A549 (cell line): Measurements from ENCODE around the gene TNFAIP2. TPM values are rescaled to one million over a fixed set of nuclear protein-coding genes. Genes with fewer than 3 reads are reported as not detected.
A peak's percentile ranks its signal among the peaks of the same experiment; 100 is the strongest.

Experiments used
- ATAC-seq, 2 experiments: fragments of 200-7000 bp in 1 of 2; fragments of >200 bp in 1 of 2; cut with Nextera tagmentation in 1 of 2; cut with Tn5 transposase in 1 of 2; 3 replicates each; pipeline versions ENCODE4 v1.8.0 to v1.9.1; 2018 to 2020; ENCODE audit warnings: mild to moderate bottlenecking in 1 of 2, moderate library complexity in 1 of 2
- CTCF ChIA-PET: fragments of 300-600 bp; sonication (Branson Sonifier 250); formaldehyde crosslinking; extraction: SDS; loops from one replicate; lab custom pipeline; 2021; ENCODE audit warnings: antibody characterized with exemption, inconsistent platforms; lab: Yijun Ruan, JAX
- POLR2A ChIA-PET: fragments of 350-600 bp; formaldehyde crosslinking; extraction: SDS; loops from one replicate; lab custom pipeline; 2021; ENCODE audit warnings: antibody characterized with exemption, inconsistent platforms; lab: Yijun Ruan, JAX
- DNase-seq, 2 experiments: peaks; one replicate each; pipeline versions ENCODE4 v3.0.0 to v3.0.0-alpha.2; 2011 to 2016; ENCODE audit warnings: low read depth in 1 of 2, low spot score in 1 of 2
- FAIRE-seq: peaks from 2 replicates; lab custom pipeline; 2011; peaks lifted over from hg19 to GRCh38; lab: Jason Lieb, UNC
- H3K27ac ChIP-seq, 2 experiments: fragments of >200 bp; sonication (Bioruptor Twin); formaldehyde crosslinking; 3 replicates each; pipeline ENCODE4 v1.5.1; 2016 to 2017
- H3K4me1 ChIP-seq: fragments of >200 bp; sonication (Bioruptor Twin); formaldehyde crosslinking; 3 replicates; pipeline ENCODE4 v1.6.1; 2016
- H3K4me2 ChIP-seq: fragments of >200 bp; sonication (Bioruptor Twin); formaldehyde crosslinking; 3 replicates; pipeline ENCODE4 v1.6.1; 2016
- H3K4me3 ChIP-seq: fragments of >200 bp; sonication (Bioruptor Twin); formaldehyde crosslinking; 3 replicates; pipeline ENCODE4 v1.5.1; 2016
- H3K9me3 ChIP-seq: fragments of >200 bp; sonication (Bioruptor Twin); formaldehyde crosslinking; 3 replicates; pipeline ENCODE4 v1.6.1; 2016
- BCL3 ChIP-seq: fragments of >200 bp; sonication (Bioruptor Twin); formaldehyde crosslinking; IDR thresholded peaks from 3 replicates; pipeline ENCODE4 v1.6.1; 2016
- BHLHE40 ChIP-seq: IDR thresholded peaks from 2 replicates; pipeline ENCODE4 v1.6.1; 2012; ENCODE audit warnings: low read depth, low read length, inconsistent platforms
- CEBPB ChIP-seq, 2 experiments: fragments of >200 bp in 1 of 2; sonication (Bioruptor Twin) in 1 of 2; formaldehyde crosslinking in 1 of 2; IDR thresholded peaks; 2 replicates each; pipeline ENCODE4 v1.6.1; 2012 to 2016
- CHD4 ChIP-seq: fragments of 200-600 bp; sonication (generic); IDR thresholded peaks from 2 replicates; pipeline ENCODE4 v1.6.1; 2016; ENCODE audit warnings: antibody characterized with exemption, mild to moderate bottlenecking, borderline replicate concordance
- CTCF ChIP-seq: fragments of >200 bp; sonication (Bioruptor Twin); formaldehyde crosslinking; IDR thresholded peaks from 3 replicates; pipeline ENCODE4 v1.5.1; 2016
- E2F6 ChIP-seq: IDR thresholded peaks from 2 replicates; pipeline ENCODE4 v1.6.1; 2012; ENCODE audit warnings: low read depth, borderline replicate concordance
- ELK1 ChIP-seq: fragments of 150-350 bp; IDR thresholded peaks from 2 replicates; pipeline ENCODE4 v1.6.1; 2014; ENCODE audit warnings: low read depth, mild to moderate bottlenecking, low read length
- FOSB ChIP-seq: fragments of 250-450 bp; sonication (Bioruptor Pico); IDR thresholded peaks from 2 replicates; pipeline ENCODE4 v1.5.0; 2020; ENCODE audit warnings: mild to moderate bottlenecking, moderate library complexity
- FOXS1 ChIP-seq: fragments of 250-450 bp; sonication (Bioruptor Pico); IDR thresholded peaks from 2 replicates; pipeline ENCODE4 v1.5.0; 2020; ENCODE audit warnings: mild to moderate bottlenecking, moderate library complexity
- HDAC2 ChIP-seq: fragments of 200-600 bp; sonication (generic); IDR thresholded peaks from 2 replicates; pipeline ENCODE4 v1.6.1; 2016
- HES2 ChIP-seq: fragments of >200 bp; sonication (Bioruptor Twin); formaldehyde crosslinking; IDR thresholded peaks from 2 replicates; pipeline ENCODE4 v1.6.1; 2016
- HOXA7 ChIP-seq: fragments of 250-450 bp; sonication (Bioruptor Pico); IDR thresholded peaks from 2 replicates; pipeline ENCODE4 v1.5.0; 2020; ENCODE audit warnings: mild to moderate bottlenecking, moderate library complexity
- HOXB5 ChIP-seq: fragments of 250-450 bp; sonication (Bioruptor Pico); IDR thresholded peaks from 2 replicates; pipeline ENCODE4 v1.5.0; 2020; ENCODE audit warnings: mild to moderate bottlenecking, moderate library complexity
- JUNB ChIP-seq: fragments of >200 bp; sonication (Bioruptor Twin); formaldehyde crosslinking; IDR thresholded peaks from 2 replicates; pipeline ENCODE4 v1.6.1; 2016
- KDM5A ChIP-seq: fragments of 200-600 bp; sonication (generic); IDR thresholded peaks from 2 replicates; pipeline ENCODE4 v1.6.1; 2016; ENCODE audit warnings: antibody characterized with exemption, mild to moderate bottlenecking
- MAFK ChIP-seq: fragments of 450-650 bp; IDR thresholded peaks from 2 replicates; pipeline ENCODE4 v1.6.1; 2014; ENCODE audit not compliant: partially characterized antibody
- MAZ ChIP-seq: fragments of 150-350 bp; IDR thresholded peaks from 2 replicates; pipeline ENCODE4 v1.6.1; 2014; ENCODE audit warnings: antibody characterized with exemption, low read depth, low read length, borderline replicate concordance
- NFE2L2 ChIP-seq: fragments of 150-350 bp; conservative IDR thresholded peaks from 2 replicates; pipeline ENCODE4 v1.6.1; 2014; ENCODE audit warnings: low read length
- NR3C1 ChIP-seq: fragments of >200 bp; sonication (Bioruptor Twin); formaldehyde crosslinking; IDR thresholded peaks from 3 replicates; pipeline ENCODE4 v1.6.1; 2017
- PBX3 ChIP-seq: IDR thresholded peaks from 2 replicates; pipeline ENCODE4 v1.6.1; 2012
- POLR2A ChIP-seq: IDR thresholded peaks from 2 replicates; pipeline ENCODE4 v1.6.1; 2012; ENCODE audit warnings: mild to moderate bottlenecking, low read length
- RARB ChIP-seq: fragments of 250-450 bp; sonication (Bioruptor Pico); IDR thresholded peaks from 2 replicates; pipeline ENCODE4 v1.8.0; 2021; ENCODE audit warnings: mild to moderate bottlenecking, moderate library complexity
- RCOR1 ChIP-seq: fragments of 150-350 bp; IDR thresholded peaks from 2 replicates; pipeline ENCODE4 v1.6.1; 2014; ENCODE audit warnings: antibody characterized with exemption, low read length, low read depth
- TFCP2L1 ChIP-seq: fragments of 250-450 bp; sonication (Bioruptor Pico); IDR thresholded peaks from 2 replicates; pipeline ENCODE4 v1.5.0; 2021; ENCODE audit warnings: mild to moderate bottlenecking
- ZNF302 ChIP-seq: fragments of 250-450 bp; sonication (Bioruptor Pico); IDR thresholded peaks from 2 replicates; pipeline ENCODE4 v1.9.0; 2021; ENCODE audit warnings: inconsistent platforms, mild to moderate bottlenecking, moderate library complexity
- ZSCAN20 ChIP-seq: fragments of 250-450 bp; sonication (Bioruptor Pico); IDR thresholded peaks from 2 replicates; pipeline ENCODE4 v1.8.0; 2022; ENCODE audit warnings: mild to moderate bottlenecking, moderate library complexity
- WGBS: methylation state at CpG from one replicate; pipeline ENCODE4 v1.1.6; 2017; ENCODE audit errors: missing lambda C conversion rate; 5-methylcytosine and 5-hydroxymethylcytosine counted together
- polyA plus RNA-seq, 4 experiments: library from polyadenylated mRNA; depleted of rRNA in 3 of 4; stranded (reverse); fragments of >200 nt; fragmentation: RNase III in 1 of 4; extraction: RNeasy Plus Mini Kit Qiagen cat#74134 plus additional on column Dnase treatment in 1 of 4; gene quantifications; 2 replicates in 3 of 4; 3 replicates in 1 of 4; pipeline ENCODE4 v1.2.3, GENCODE V29; 2011 to 2017

TNFAIP2 gene
- polyA plus RNA-seq, 2 of the 4 experiments (the other 2 are of a cell fraction) = 222 to 254 TPM

GRCh38 chr14:103142721-103143302 is 19.6 kb downstream of the TNFAIP2 start:
- Histone ChIP-seq H3K4me3 (no peak overlapping the region), H3K27ac (peak overlapping the region; percentile 77 to 81), H3K4me2 (peak overlapping the region; percentile 77; the same call in 2 of the 3 replicates), H3K9me3 (no peaks in the 10 kb centered on the region), H3K4me1 (peaks cover 47% of the 10 kb centered on the region)
- no peak for ATAC-seq
- TF ChIP-seq CTCF = no peak
- no peak for TF ChIP-seq JUNB
- TF ChIP-seq MAZ = no peak
- TF ChIP-seq RARB (CRISPR knock-in tag) = no peak
- TF ChIP-seq MAFK = no peak
- TF ChIP-seq PBX3 = no peak
- no peak for FAIRE-seq
- CTCF ChIA-PET = interaction anchor here (1.0 to 24.1 kb wide), 21 partner anchors 9 to 247 kb away, joined by 3 to 544 read pairs (median 5); partner anchors contain the start of gene TNFAIP2
- POLR2A ChIA-PET = no interaction called here
- WGBS = 73% methylated on average over 5 of the region's 5 CpGs
- no peak for DNase-seq

GRCh38 chr14:103143506-103143905 is 20.2 kb downstream of the TNFAIP2 start:
- DNase-seq (peak in 1 of 2 experiments; percentile 63), ATAC-seq (no peak; a peak in 1 of 6 replicates), FAIRE-seq (no peak)
- POLR2A ChIA-PET = no interaction called here
- CTCF ChIA-PET = interaction anchor here (1.5 to 24.1 kb wide), 5 partner anchors 16 to 149 kb away, joined by 4 to 544 read pairs (median 62); partner anchors contain the start of gene TNFAIP2
- WGBS = 23% methylated on average over 6 of the region's 6 CpGs
- Histone ChIP-seq H3K4me1 (peaks cover 46% of the 10 kb centered on the region), H3K4me3 (no peak overlapping the region), H3K27ac (peak overlapping the region; percentile 77 to 81), H3K4me2 (peak overlapping the region; percentile 77), H3K9me3 (no peaks in the 10 kb centered on the region)
- TF ChIP-seq BHLHE40 (no peak), HOXB5 (peak; percentile 100), CHD4 (no peak), ELK1 (no peak), RCOR1 (no peak), CEBPB (IDR thresholded peaks at IDR 0.05) (peak in 1 of 2 experiments; percentile 71; a peak in 2 of 4 replicates), FOSB (CRISPR knock-in tag) (peak; percentile 99), HES2 (no peak), RARB (CRISPR knock-in tag) (peak; percentile 98), JUNB (no peak), NFE2L2 (no peak), CTCF (no peak), NR3C1 (no peak), ZNF302 (CRISPR knock-in tag) (peak; percentile 99), TFCP2L1 (CRISPR knock-in tag) (peak; percentile 99), E2F6 (no peak), HOXA7 (CRISPR knock-in tag) (peak; percentile 99), BCL3 (no peak), PBX3 (no peak), POLR2A (no peak), ZSCAN20 (CRISPR knock-in tag) (peak; percentile 100), FOXS1 (CRISPR knock-in tag) (peak; percentile 100), KDM5A (no peak), HDAC2 (no peak)
